GM12878 (cell line): ENCODE results near the gene CACNA2D1. TPM values are rescaled to one million over a fixed set of nuclear protein-coding genes. Genes with fewer than 3 reads are reported as not detected.
A peak's percentile ranks its signal among the peaks of the same experiment; 100 is the strongest.

Experiments used
- ATAC-seq: fragments of 200-7000 bp; cut with Tn5 transposase; 3 replicates; pipeline ENCODE4 v1.9.1; 2020; ENCODE audit warnings: mild to moderate bottlenecking, moderate library complexity
- BruUV-seq: library from RNA; stranded (reverse); fragments of 400-500 nt; replicated peaks from 2 replicates; lab custom pipeline; 2021; lab: Mats Ljungman, UMichigan
- CTCF ChIA-PET: fragments of 300-600 bp; sonication (Branson Sonifier 250); formaldehyde crosslinking; extraction: SDS; loops from one replicate; lab custom pipeline; 2021; ENCODE audit warnings: inconsistent platforms; lab: Yijun Ruan, JAX
- POLR2A ChIA-PET: fragments of 350-600 bp; formaldehyde crosslinking; extraction: SDS; loops from one replicate; lab custom pipeline; 2021; ENCODE audit warnings: inconsistent platforms; lab: Charles Lee
- RAD21 ChIA-PET: fragments of 300-600 bp; sonication (Branson Sonifier 250); formaldehyde crosslinking; loops from one replicate; lab custom pipeline; 2023; ENCODE audit warnings: antibody characterized with exemption; ENCODE audit not compliant: unreplicated experiment; lab: Charles Lee
- SMC1A ChIA-PET: fragments of 300-600 bp; sonication (Branson Sonifier 250); formaldehyde crosslinking; loops from one replicate; lab custom pipeline; 2023; ENCODE audit not compliant: unreplicated experiment, uncharacterized antibody; lab: Charles Lee
- DNase-seq: peaks from one replicate; pipeline ENCODE4 v3.0.0-alpha.2; 2011; ENCODE audit warnings: low read depth, low spot score
- FAIRE-seq: peaks from 3 replicates; lab custom pipeline; 2011; peaks lifted over from hg19 to GRCh38; lab: Jason Lieb, UNC
- H2AFZ ChIP-seq: 2 replicates; pipeline ENCODE4 v1.6.0; 2011; ENCODE audit warnings: low read depth, low read length, control low read depth; ENCODE audit not compliant: control insufficient read depth
- H3K27ac ChIP-seq: 2 replicates; pipeline ENCODE4 v1.5.1; 2011; ENCODE audit warnings: control low read depth; ENCODE audit not compliant: control insufficient read depth, insufficient read depth
- H3K27me3 ChIP-seq, 2 experiments: replicated peaks in 1 of 2; 2 replicates each; pipeline versions ENCODE4 v1.6.0 to v1.6.1; 2011; ENCODE audit warnings: low read length in 1 of 2; ENCODE audit not compliant: control insufficient read depth in 2 of 2, insufficient read depth in 2 of 2
- H3K36me3 ChIP-seq, 2 experiments: 2 replicates each; pipeline ENCODE4 v1.5.1; 2011; ENCODE audit warnings: low read length in 1 of 2; ENCODE audit not compliant: control insufficient read depth in 2 of 2, insufficient read depth in 2 of 2
- H3K4me1 ChIP-seq: 2 replicates; pipeline ENCODE4 v1.6.1; 2011; ENCODE audit warnings: mild to moderate bottlenecking, low read length, moderate library complexity, mixed read lengths; ENCODE audit not compliant: control insufficient read depth, insufficient read depth
- H3K4me2 ChIP-seq: 2 replicates; pipeline ENCODE4 v1.6.0; 2011; ENCODE audit warnings: control low read depth; ENCODE audit not compliant: control insufficient read depth, insufficient read depth
- H3K4me3 ChIP-seq: fragments of 200-600 bp; sonication (generic); 2 replicates; pipeline ENCODE4 v1.5.1; 2016
- H3K79me2 ChIP-seq: 2 replicates; pipeline ENCODE4 v1.6.0; 2011; ENCODE audit warnings: low read length; ENCODE audit not compliant: control insufficient read depth, insufficient read depth
- H3K9ac ChIP-seq: 2 replicates; pipeline ENCODE4 v1.8.0; 2011; ENCODE audit warnings: low read length, control low read depth, mixed read lengths; ENCODE audit not compliant: control insufficient read depth, insufficient read depth
- H3K9me3 ChIP-seq: replicated peaks from 3 replicates; pipeline ENCODE4 v1.5.1; 2011; ENCODE audit warnings: mild to moderate bottlenecking, low read length; ENCODE audit not compliant: control insufficient read depth, insufficient read depth
- H4K20me1 ChIP-seq: 2 replicates; pipeline ENCODE4 v1.6.0; 2011; ENCODE audit not compliant: control insufficient read depth, insufficient read depth
- ATF7 ChIP-seq: fragments of 450-650 bp; IDR thresholded peaks from 2 replicates; pipeline ENCODE4 v1.6.1; 2016; ENCODE audit warnings: low read depth, mild to moderate bottlenecking
- MTA2 ChIP-seq: fragments of 450-650 bp; IDR thresholded peaks from 2 replicates; pipeline ENCODE4 v1.6.1; 2016; ENCODE audit warnings: low read depth, mild to moderate bottlenecking, moderate library complexity
- RAD21 ChIP-seq: IDR thresholded peaks from 2 replicates; pipeline ENCODE4 v1.6.1; 2011; ENCODE audit warnings: mild to moderate bottlenecking, low read depth, low read length, moderate library complexity; ENCODE audit not compliant: insufficient read depth
- in situ Hi-C: fragments of 300-500 bp; cut with MboI; formaldehyde crosslinking; loops from 9 replicates; pipeline ENCODE4 v1.14.3; 2018; ENCODE audit warnings: mixed read lengths
- intact Hi-C: fragments of 100-400 bp; cut with micrococcal nuclease; formaldehyde crosslinking; loops from one replicate; pipeline ENCODE4 v1.14.2; 2022; ENCODE audit not compliant: unreplicated experiment
- polyA plus RNA-seq, 11 experiments: library from polyadenylated mRNA; depleted of rRNA in 4 of 11; unstranded in 6 of 11; stranded (reverse) in 5 of 11; fragments of >200 nt; fragmentation: Nextera tagmentation in 4 of 11; fragmentation: Illumina TruSeq in 1 of 11; extraction: Ambion mirVana in 4 of 11; extraction: Trizol in 1 of 11; gene quantifications; 1 replicate in 1 of 11; 2 replicates in 10 of 11; pipeline versions ENCODE4 v1.2.1 to v1.2.3, GENCODE V29; 2011 to 2016; ENCODE audit warnings: inconsistent platforms in 2 of 11, missing spikeins in 2 of 11, low read depth in 1 of 11
- total RNA-seq, 4 experiments: library from RNA; depleted of rRNA in 3 of 4; stranded (reverse); fragments of >200 nt in 3 of 4; fragmentation: Illumina TruSeq in 1 of 4; extraction: Trizol in 1 of 4; gene quantifications; 2 replicates each; pipeline versions ENCODE4 v1.2.1 to v1.2.3, GENCODE V29; 2013 to 2021
- TF ChIP-seq, protein P1 (sequence below): fragments of 450-650 bp; IDR thresholded peaks from 2 replicates; pipeline ENCODE4 v1.6.1; 2017; ENCODE audit warnings: mild to moderate bottlenecking, low read depth, inconsistent platforms; ENCODE audit not compliant: poor library complexity, severe bottlenecking

CACNA2D1 gene
- total and polyA plus RNA-seq, 10 of the 15 experiments (the other 5 are each of a cell fraction or from before 2014, with no cell fraction given): 0.14 to 14.8 (median 0.97) TPM

DNA sequence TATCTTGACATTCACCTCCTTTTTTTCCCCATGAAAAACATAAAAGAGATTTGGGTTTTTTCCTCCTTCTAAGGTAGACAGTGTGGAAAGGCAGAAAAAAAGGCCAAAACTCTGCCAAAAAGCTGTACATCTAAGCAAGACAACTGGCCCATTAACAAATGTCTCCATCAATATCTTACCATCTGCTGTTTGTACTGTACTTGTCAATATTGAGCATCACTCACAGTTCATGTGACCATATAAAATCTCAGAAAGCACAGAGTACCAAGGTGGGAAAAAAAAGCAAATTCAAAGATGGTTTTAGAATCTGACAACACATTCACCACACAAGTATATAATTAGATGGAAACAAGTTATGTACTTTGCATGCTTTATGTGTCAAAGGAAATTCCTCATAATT lies 52.6 kb downstream of the CACNA2D1 start:
- Histone ChIP-seq H3K36me3 (no peaks in the 10 kb centered on the region), H3K9ac (no peak overlapping the region), H3K4me1 (no peaks in the 10 kb centered on the region), H3K27me3 (no peaks in the 10 kb centered on the region), H3K27ac (no peak overlapping the region), H3K79me2 (no peaks in the 10 kb centered on the region), H3K4me2 (no peak overlapping the region), H2AFZ (no peak overlapping the region), H3K9me3 (no peaks in the 10 kb centered on the region), H3K4me3 (no peak overlapping the region), H4K20me1 (no peaks in the 10 kb centered on the region)
- intact Hi-C loops (no loop called here), in situ Hi-C loops (no loop called here)
- POLR2A ChIA-PET: interaction anchor here (0.5 to 5.5 kb wide), 6 partner anchors 10 to 142 kb away, joined by 3 to 24 read pairs (median 7); no protein-coding TSS in a partner anchor
- DNase-seq (no peak), ATAC-seq (peak; percentile 27), FAIRE-seq (no peak)
- RAD21 ChIA-PET: interaction anchor here (0.8 to 3.1 kb wide), 15 partner anchors 9 to 154 kb away, joined by 3 to 18 read pairs (median 4); no protein-coding TSS in a partner anchor
- no TSS peak for BruUV-seq
- SMC1A ChIA-PET: interaction anchor here (0.6 to 16.3 kb wide), 23 partner anchors 8 to 340 kb away, joined by 3 to 158 read pairs (median 4); no protein-coding TSS in a partner anchor
- CTCF ChIA-PET: interaction anchor here (1.0 to 1.5 kb wide), 5 partner anchors 16 to 181 kb away, joined by 3 to 5 read pairs (median 4); no protein-coding TSS in a partner anchor
- TF ChIP-seq MTA2 (peak; percentile 54; the same call in 1 of the 2 replicates), ATF7 (peak; percentile 22; the same call in 1 of the 2 replicates), RAD21 (no peak)
- TF ChIP-seq, protein P1, sequence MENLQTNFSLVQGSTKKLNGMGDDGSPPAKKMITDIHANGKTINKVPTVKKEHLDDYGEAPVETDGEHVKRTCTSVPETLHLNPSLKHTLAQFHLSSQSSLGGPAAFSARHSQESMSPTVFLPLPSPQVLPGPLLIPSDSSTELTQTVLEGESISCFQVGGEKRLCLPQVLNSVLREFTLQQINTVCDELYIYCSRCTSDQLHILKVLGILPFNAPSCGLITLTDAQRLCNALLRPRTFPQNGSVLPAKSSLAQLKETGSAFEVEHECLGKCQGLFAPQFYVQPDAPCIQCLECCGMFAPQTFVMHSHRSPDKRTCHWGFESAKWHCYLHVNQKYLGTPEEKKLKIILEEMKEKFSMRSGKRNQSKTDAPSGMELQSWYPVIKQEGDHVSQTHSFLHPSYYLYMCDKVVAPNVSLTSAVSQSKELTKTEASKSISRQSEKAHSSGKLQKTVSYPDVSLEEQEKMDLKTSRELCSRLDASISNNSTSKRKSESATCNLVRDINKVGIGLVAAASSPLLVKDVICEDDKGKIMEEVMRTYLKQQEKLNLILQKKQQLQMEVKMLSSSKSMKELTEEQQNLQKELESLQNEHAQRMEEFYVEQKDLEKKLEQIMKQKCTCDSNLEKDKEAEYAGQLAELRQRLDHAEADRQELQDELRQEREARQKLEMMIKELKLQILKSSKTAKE: no peak
